K562 (cell line): Measurements from ENCODE around the gene GRIK1. TPM values are rescaled to one million over a fixed set of nuclear protein-coding genes. Genes with fewer than 3 reads are reported as not detected.
A peak's percentile ranks its signal among the peaks of the same experiment; 100 is the strongest.

Source experiments
- BRD9 ChIP-seq: fragments of 450-650 bp; IDR thresholded peaks from 2 replicates; pipeline ENCODE4 v1.6.1; 2018; ENCODE audit warnings: low read depth; ENCODE audit not compliant: partially characterized antibody
- CC2D1A ChIP-seq: fragments of 450-650 bp; IDR thresholded peaks from 2 replicates; pipeline ENCODE4 v1.6.1; 2017; ENCODE audit warnings: mild to moderate bottlenecking
- CSDE1 ChIP-seq, 2 experiments: fragments of 450-650 bp; IDR thresholded peaks; 2 replicates each; pipeline ENCODE4 v1.6.1; 2016; ENCODE audit warnings: mild to moderate bottlenecking in 1 of 2
- EP400 ChIP-seq: fragments of 450-650 bp; IDR thresholded peaks from 2 replicates; pipeline ENCODE4 v1.6.1; 2017; ENCODE audit warnings: antibody characterized with exemption, mild to moderate bottlenecking, moderate library complexity
- EWSR1 ChIP-seq: fragments of 450-650 bp; IDR thresholded peaks from 2 replicates; pipeline ENCODE4 v1.6.1; 2018; ENCODE audit warnings: borderline replicate concordance, mild to moderate bottlenecking, low read depth, moderate library complexity; ENCODE audit not compliant: partially characterized antibody
- GABPA ChIP-seq: fragments of 200-800 bp; sonication (Bioruptor generic); conservative IDR thresholded peaks from 2 replicates; pipeline ENCODE4 v1.6.1; 2016; ENCODE audit warnings: low read depth, missing genetic modification characterization, missing compliant biosample characterization
- L3MBTL2 ChIP-seq: fragments of 450-650 bp; IDR thresholded peaks from 2 replicates; pipeline ENCODE4 v1.6.1; 2016; ENCODE audit warnings: mild to moderate bottlenecking, moderate library complexity
- NCOA4 ChIP-seq: fragments of 450-650 bp; IDR thresholded peaks from 2 replicates; pipeline ENCODE4 v1.6.1; 2018; ENCODE audit warnings: mild to moderate bottlenecking; ENCODE audit not compliant: partially characterized antibody
- NCOR1 ChIP-seq: fragments of 450-650 bp; IDR thresholded peaks from 2 replicates; pipeline ENCODE4 v1.6.1; 2016; ENCODE audit warnings: mild to moderate bottlenecking, moderate library complexity
- POLR2A ChIP-seq: fragments of 450-650 bp; conservative IDR thresholded peaks from 2 replicates; pipeline ENCODE4 v1.6.1; 2016
- PTBP1 ChIP-seq: fragments of 200-400 bp; formaldehyde crosslinking; IDR thresholded peaks from 2 replicates; pipeline ENCODE4 v1.6.1; 2017; ENCODE audit warnings: low read depth, low read length
- RFX1 ChIP-seq: fragments of 450-650 bp; IDR thresholded peaks from 2 replicates; pipeline ENCODE4 v1.6.1; 2016; ENCODE audit warnings: mild to moderate bottlenecking, moderate library complexity
- SAFB2 ChIP-seq: fragments of 200-400 bp; formaldehyde crosslinking; IDR thresholded peaks from 2 replicates; pipeline ENCODE4 v1.6.1; 2018; ENCODE audit warnings: borderline replicate concordance, low read length, low read depth, moderate library complexity; ENCODE audit not compliant: severe bottlenecking
- SMAD2 ChIP-seq: fragments of 150-350 bp; IDR thresholded peaks from 2 replicates; pipeline ENCODE4 v1.6.1; 2014; ENCODE audit warnings: low read depth, mild to moderate bottlenecking, low read length
- SP1 ChIP-seq: sonication (generic); formaldehyde crosslinking; IDR thresholded peaks from 2 replicates; pipeline ENCODE4 v1.8.1; 2022; ENCODE audit warnings: mild to moderate bottlenecking, missing genetic modification reagents
- STAT5A ChIP-seq: IDR thresholded peaks from 2 replicates; pipeline ENCODE4 v1.6.1; 2012; ENCODE audit warnings: low read length, inconsistent platforms, borderline replicate concordance
- TEAD2 ChIP-seq: fragments of 450-650 bp; IDR thresholded peaks from 2 replicates; pipeline ENCODE4 v1.6.1; 2016; ENCODE audit warnings: missing genetic modification characterization, control low read depth, missing compliant biosample characterization
- ZNF274 ChIP-seq: IDR thresholded peaks from 2 replicates; pipeline ENCODE4 v1.6.1; 2011; ENCODE audit warnings: low read depth, mild to moderate bottlenecking, low read length, moderate library complexity, borderline replicate concordance
- polyA plus RNA-seq, 8 experiments: library from polyadenylated mRNA; depleted of rRNA in 4 of 8; stranded (reverse) in 5 of 8; unstranded in 3 of 8; fragments of >200 nt; fragmentation: Nextera tagmentation in 2 of 8; fragmentation: Illumina TruSeq in 1 of 8; extraction: Ambion mirVana in 2 of 8; extraction: Trizol in 1 of 8; gene quantifications; 2 replicates each; pipeline versions ENCODE4 v1.2.1 to v1.2.3, GENCODE V29; 2011 to 2014; ENCODE audit warnings: inconsistent platforms in 1 of 8, missing spikeins in 1 of 8
- total RNA-seq, 7 experiments: library from RNA; depleted of rRNA in 6 of 7; stranded (reverse); fragments of >200 nt in 6 of 7; fragmentation: Illumina TruSeq in 2 of 7; extraction: Trizol in 2 of 7; gene quantifications; 2 replicates each; pipeline versions ENCODE4 v1.2.1 to v1.2.3, GENCODE V29; 2011 to 2021; ENCODE audit warnings: low replicate concordance in 1 of 7
- TF ChIP-seq, protein P1 (sequence below): sonication (generic); formaldehyde crosslinking; IDR thresholded peaks from 2 replicates; pipeline ENCODE4 v1.8.0; 2023; ENCODE audit warnings: mild to moderate bottlenecking, missing genetic modification reagents
- TF ChIP-seq, protein P2 (sequence below): conservative IDR thresholded peaks from 2 replicates; pipeline ENCODE4 v1.6.1; 2011; ENCODE audit warnings: low read depth, mild to moderate bottlenecking, low read length; ENCODE audit not compliant: control insufficient read depth
- TF ChIP-seq, protein P3 (sequence below): sonication (generic); formaldehyde crosslinking; IDR thresholded peaks from 2 replicates; pipeline ENCODE4 v1.8.0; 2022; ENCODE audit warnings: mild to moderate bottlenecking, missing genetic modification reagents
- TF ChIP-seq, protein P4 (sequence below), 2 experiments: IDR thresholded peaks; 2 replicates each; pipeline ENCODE4 v1.6.1; 2012; ENCODE audit warnings: improper control_type of control experiment in 2 of 2, low read depth in 2 of 2, low read length in 2 of 2, borderline replicate concordance in 1 of 2

GRIK1 gene
- total and polyA plus RNA-seq, 9 of the 15 experiments (the other 6 are each of a cell fraction or from before 2014, with no cell fraction given): 0.17 to 2.8 (median 0.53) TPM

DNA sequence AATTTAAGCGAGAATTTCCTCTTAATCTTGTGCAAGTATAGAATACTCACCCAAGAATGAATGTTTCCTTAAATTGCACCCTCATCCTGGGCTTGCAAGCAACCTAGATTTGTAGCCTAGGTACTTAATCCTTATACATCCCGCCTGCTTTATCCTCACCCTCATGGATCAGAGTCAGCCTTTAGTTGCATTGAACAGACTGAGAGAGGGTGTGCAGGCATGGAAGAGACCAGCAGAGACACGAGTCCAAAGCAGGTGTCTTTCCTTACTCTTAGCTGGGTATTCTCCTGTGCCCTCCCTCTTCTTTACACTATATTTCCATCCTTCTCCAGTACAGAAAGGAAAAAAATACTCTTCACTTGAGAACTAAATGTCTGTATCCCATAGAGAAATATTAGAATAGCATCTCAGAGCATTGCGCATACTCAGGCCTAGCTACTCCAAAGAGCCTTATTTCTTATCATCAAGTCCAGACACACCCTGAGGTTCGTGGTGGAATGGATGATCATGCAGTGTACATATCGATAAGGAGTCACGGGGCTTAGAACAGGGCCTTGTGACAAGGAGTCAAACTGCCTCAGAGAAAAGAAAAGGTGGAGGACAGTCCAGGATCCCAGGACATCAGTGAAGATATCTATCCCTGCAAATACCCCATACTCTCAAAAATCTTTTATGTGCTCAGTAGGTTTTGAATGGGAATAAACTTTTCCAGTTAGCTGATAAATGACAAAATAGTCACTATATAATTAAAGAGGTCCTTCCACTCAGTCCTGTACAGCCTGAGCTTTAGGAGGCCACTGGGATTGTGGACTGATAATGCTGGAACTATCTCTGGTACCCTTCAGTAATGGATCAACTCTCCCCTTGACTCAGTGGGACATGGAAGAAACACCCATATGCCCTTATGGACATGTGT, 297.9 kb downstream of the GRIK1 start (continued):
- peak; percentile 3; the same call in 1 of the 2 replicates for TF ChIP-seq GABPA (tag)
- TF ChIP-seq CSDE1 (IDR thresholded peaks at IDR 0.05): 0 out of 4 replicates have a peak, but pooled peaks of 1 of the 2 experiments have one; percentile 14
- peak; percentile 74 for TF ChIP-seq EP400
- TF ChIP-seq SMAD2: no peak
- TF ChIP-seq, protein P1, sequence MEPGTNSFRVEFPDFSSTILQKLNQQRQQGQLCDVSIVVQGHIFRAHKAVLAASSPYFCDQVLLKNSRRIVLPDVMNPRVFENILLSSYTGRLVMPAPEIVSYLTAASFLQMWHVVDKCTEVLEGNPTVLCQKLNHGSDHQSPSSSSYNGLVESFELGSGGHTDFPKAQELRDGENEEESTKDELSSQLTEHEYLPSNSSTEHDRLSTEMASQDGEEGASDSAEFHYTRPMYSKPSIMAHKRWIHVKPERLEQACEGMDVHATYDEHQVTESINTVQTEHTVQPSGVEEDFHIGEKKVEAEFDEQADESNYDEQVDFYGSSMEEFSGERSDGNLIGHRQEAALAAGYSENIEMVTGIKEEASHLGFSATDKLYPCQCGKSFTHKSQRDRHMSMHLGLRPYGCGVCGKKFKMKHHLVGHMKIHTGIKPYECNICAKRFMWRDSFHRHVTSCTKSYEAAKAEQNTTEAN: no peak
- peak; percentile 97 for TF ChIP-seq NCOR1
- TF ChIP-seq CC2D1A: peak; percentile 95
- TF ChIP-seq, protein P2, sequence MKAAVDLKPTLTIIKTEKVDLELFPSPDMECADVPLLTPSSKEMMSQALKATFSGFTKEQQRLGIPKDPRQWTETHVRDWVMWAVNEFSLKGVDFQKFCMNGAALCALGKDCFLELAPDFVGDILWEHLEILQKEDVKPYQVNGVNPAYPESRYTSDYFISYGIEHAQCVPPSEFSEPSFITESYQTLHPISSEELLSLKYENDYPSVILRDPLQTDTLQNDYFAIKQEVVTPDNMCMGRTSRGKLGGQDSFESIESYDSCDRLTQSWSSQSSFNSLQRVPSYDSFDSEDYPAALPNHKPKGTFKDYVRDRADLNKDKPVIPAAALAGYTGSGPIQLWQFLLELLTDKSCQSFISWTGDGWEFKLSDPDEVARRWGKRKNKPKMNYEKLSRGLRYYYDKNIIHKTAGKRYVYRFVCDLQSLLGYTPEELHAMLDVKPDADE: no peak
- TF ChIP-seq TEAD2 (tag): no peak
- TF ChIP-seq PTBP1: no peak
- TF ChIP-seq, protein P3, sequence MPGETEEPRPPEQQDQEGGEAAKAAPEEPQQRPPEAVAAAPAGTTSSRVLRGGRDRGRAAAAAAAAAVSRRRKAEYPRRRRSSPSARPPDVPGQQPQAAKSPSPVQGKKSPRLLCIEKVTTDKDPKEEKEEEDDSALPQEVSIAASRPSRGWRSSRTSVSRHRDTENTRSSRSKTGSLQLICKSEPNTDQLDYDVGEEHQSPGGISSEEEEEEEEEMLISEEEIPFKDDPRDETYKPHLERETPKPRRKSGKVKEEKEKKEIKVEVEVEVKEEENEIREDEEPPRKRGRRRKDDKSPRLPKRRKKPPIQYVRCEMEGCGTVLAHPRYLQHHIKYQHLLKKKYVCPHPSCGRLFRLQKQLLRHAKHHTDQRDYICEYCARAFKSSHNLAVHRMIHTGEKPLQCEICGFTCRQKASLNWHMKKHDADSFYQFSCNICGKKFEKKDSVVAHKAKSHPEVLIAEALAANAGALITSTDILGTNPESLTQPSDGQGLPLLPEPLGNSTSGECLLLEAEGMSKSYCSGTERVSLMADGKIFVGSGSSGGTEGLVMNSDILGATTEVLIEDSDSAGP (CRISPR knock-in tag): no peak
- TF ChIP-seq, protein P4, sequence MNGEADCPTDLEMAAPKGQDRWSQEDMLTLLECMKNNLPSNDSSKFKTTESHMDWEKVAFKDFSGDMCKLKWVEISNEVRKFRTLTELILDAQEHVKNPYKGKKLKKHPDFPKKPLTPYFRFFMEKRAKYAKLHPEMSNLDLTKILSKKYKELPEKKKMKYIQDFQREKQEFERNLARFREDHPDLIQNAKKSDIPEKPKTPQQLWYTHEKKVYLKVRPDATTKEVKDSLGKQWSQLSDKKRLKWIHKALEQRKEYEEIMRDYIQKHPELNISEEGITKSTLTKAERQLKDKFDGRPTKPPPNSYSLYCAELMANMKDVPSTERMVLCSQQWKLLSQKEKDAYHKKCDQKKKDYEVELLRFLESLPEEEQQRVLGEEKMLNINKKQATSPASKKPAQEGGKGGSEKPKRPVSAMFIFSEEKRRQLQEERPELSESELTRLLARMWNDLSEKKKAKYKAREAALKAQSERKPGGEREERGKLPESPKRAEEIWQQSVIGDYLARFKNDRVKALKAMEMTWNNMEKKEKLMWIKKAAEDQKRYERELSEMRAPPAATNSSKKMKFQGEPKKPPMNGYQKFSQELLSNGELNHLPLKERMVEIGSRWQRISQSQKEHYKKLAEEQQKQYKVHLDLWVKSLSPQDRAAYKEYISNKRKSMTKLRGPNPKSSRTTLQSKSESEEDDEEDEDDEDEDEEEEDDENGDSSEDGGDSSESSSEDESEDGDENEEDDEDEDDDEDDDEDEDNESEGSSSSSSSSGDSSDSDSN (IDR thresholded peaks at IDR 0.05; ENCODE audit: borderline replicate concordance in 1 of 2, low read depth in 2 of 2, low read length in 2 of 2): 0 out of 4 replicates have a peak, but pooled peaks of 1 of the 2 experiments have one; percentile 55
- 0 out of 2 replicates have a peak, but pooled peaks have one; percentile 45 for TF ChIP-seq POLR2A
- peak; percentile 82 for TF ChIP-seq L3MBTL2
- TF ChIP-seq ZNF274: no peak
- TF ChIP-seq SAFB2: no peak
- TF ChIP-seq BRD9: peak; percentile 92
- TF ChIP-seq STAT5A: peak; percentile 97
- TF ChIP-seq NCOA4: no peak
- no peak for TF ChIP-seq EWSR1
- TF ChIP-seq RFX1: peak; percentile 14; the same call in 1 of the 2 replicates
- TF ChIP-seq SP1 (CRISPR knock-in tag): no peak; the same call in 1 of the 2 replicates
